ENCODE measurements around the gene IRX4. TPM values are rescaled to one million over a fixed set of nuclear protein-coding genes. Genes with fewer than 3 reads are reported as not detected.

Gene IRX4
- polyA plus RNA-seq, 1 donor: 1.3 TPM

DNA sequence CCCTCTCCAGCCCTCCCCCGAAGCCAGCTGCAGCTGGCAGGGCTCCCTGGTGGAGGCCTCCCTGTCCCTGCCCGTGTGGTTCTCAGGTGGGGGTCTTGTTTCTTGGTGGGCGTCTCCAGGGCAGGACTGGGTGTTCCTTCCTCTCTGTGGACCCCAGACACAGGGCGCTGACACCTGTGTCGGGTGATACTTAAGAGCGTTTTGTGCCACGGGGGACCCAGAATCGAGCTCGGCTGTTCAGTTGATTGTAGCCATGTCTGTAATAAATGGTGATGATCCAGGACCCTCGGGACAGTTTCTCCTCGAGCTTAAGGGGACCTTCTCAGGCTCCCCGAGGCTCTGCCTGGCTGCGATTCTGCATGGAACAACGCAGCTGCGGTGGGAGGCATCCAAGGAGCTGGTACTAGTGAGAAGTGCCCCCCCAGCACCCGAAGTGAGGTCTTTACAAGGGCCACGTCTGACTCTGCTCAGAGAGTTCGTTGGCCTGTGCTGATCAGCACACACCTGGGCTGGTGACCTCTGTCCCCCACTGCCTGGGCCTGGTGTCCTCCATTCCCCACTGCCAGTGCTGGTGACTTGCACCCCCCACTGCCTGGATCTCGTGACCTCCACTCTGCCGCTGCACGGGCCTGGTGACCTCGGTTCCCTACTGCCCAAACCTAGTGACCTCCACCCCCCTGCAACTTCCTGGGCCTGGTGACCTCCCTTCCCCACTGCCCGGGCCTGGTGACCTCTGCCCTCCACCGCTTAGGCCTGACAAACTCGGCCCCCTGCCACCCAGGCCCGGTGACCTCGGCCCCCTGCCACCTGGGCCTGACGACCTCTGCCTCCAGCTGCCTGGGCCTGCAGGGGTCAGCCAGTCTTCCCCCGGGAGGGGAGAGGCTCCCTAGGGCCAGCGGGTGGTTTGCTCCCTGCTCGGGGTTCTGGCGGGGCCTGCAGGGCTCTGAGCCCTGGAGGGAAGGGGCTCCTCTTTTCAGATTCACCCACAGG is 45.5 kb downstream of the IRX4 start:
- DNase-seq (ENCODE audit: low read depth): no peak

DNA sequence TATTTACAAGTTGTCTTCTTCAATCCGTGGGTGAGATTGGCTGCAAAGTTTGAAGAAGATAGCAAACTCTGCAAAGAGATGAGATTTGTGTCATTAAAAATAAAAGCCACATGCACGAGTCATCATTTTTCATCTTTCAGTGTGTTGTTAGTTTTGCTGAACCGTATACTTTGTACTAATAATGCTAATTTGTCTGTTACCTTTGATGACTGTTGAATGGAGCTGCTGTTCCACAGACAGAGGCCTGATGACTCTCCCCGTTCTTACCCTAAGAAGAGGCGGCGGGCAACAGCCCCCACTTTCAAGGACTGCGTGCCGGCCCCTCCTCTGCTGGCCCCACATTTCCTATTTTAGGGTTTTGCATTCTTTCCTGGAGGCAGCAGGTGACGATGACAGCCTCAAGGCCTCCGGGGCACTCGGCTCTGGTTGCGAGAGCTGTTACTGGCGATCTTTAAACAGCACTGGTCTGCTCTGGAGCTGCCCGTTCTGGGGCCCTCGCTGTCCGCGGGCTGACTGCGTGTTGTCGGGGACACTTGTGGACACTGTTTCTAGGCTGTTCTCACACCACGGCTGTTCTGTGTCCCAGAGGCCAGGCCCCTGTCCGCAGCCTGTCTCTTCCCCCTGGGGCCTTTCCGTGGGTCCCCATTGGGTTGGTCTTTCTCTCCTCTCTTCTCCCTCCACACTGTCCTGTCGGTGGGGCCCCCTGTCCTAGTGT is 46.4 kb downstream of the IRX4 start:
- no peak for DNase-seq (ENCODE audit: low read depth)

DNA sequence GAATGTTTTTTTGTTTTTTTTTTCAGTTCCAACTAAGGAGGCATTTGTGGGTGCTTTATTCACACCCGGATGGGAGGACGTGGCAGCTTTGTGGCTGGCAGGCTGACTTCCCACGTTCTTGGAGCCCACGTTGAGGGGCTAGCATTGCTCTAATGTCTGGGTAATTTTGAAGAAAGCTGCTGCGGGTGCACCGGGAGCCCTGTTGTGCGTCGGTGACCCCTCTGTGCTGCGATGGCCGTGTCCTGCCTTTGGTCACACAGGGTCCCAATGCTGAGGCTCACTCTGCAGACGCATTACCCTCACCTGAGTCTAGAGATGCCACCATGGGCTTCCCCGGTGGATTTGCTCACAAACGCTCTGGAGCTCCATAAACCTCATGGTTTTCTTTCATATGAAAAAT is 47.3 kb downstream of the IRX4 start:
- DNase-seq (ENCODE audit: low read depth): no peak

DNA sequence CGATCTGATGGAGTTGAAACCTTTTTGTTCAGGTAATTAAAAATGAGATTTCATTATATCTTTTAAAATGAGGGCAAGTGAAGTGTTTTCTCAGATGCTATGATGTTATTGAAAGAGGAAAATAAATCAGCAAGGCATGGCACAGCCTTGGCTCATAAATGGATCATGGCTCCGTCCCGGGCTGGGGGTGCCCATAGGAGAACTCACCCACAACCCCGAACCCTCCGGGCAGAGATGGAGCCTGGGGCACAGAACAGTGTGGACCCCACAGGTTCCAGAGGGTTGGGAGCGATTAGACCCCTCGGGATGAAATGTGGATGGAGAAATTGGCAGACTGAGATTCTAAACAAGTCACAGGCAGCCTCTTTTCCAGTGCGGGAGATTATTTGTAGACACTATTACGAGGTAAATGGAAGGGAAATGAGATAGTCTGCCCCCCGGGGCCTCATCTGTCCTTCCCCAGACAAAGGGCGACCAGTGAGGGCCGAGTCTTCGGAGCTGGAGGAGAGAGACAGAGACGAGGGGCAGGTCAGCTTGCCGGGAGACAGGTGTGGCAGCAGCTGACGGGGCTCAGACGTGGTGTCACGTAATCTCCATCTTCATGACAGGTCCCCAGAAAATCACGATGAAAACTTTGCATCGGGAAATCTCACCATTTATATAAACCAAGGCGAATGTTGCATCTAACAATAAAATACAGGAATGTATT is 47.9 kb downstream of the IRX4 start:
- no peak for DNase-seq (ENCODE audit: low read depth)

DNA sequence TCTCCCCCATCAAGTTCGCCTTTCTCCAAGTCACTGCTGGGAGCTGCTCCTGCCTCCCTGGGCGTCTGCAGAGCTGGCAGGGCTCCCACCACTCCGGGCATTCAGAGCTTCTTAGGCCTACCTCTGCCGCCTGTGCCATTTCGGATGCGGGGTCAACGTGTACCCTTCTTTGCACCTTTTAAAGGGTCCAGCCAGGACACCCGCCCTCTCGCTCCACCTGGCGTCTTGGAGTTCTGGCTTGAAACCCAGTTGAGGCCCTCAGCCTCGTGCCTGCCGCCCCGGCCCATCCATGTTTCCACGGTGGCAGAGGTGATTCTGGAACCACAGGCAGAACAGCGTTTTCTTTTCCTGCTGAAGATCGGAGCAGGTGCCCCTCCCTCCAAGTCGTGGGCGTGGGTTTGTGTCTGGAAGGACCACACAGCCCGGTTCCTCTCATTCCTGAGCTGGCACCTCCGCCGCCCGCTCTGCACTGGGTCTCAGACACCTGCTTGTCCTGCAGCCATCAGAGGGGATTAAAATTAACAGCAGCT is 48.6 kb downstream of the IRX4 start:
- no peak for DNase-seq (ENCODE audit: low read depth)

DNA sequence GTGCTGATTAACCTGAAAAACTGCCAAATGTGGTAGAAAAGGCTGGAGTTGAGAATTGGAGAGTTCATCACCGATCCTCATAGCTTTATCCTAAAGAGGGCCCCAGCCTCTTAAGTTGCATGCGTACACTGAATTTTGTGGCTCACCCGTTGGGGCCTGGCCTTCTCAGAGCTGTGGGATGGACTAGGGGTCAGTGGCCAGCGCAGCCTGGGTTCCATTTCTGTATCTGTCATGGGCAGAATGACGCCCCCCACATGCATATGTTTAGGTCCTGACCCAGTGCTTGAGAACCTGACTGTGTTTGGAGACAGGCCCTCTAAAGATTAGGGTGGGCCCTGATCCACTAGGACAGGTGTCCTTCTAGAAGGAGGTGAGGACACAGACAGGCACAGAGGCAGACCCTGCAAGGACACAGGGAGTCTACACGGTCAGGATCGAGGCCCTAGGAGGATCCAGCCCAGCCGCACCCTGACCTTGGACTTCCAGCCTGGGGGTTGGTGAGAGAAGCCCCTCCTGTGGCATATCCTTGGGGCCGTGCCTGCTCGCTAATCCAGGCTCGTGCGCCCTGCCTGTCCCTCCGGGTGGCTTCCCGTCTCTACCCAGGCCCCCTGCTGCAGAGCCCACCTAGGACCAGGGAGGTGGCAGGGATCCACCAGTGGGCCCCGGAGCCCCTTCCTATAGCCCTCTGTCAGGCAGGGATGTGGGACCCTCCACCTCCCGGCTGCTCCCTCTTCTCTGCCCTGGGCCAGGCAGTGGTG is 49.3 kb downstream of the IRX4 start:
- no peak for DNase-seq (ENCODE audit: low read depth)

DNA sequence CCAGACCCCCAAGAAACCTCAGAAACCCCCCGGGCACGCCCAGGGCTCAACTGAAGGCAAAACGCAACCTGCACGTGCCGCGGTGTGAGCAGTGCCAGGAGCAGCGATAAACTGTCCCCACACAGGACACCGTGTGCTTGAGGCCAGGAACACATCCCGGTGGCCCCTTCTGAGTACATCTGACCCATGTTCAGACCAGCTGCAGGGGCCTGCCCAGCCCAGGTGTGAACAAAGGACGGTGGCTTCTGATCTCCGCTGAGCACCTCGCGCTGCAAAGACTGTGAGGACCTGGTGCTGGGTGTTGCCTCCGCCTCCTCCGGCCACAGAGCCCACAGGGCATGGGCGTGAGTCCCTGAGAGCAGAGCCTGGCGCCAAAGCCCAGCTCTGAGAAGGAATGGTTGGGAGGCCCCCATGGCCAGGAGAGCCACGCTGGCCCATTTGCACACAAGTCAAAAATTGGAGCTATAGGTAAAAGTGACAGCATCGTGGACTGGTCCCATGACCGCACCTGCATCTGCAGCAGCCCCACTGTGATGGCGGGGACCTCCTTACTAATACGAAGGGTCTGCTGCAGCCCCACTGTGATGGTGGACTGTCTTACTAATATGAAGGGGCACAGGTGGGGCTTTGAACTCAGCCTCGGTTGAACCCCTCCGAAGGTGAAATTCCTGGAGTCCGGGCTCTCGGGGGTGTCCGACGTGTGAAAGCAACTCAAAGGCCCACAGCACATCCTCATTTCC is 50.0 kb downstream of the IRX4 start:
- no peak for DNase-seq (ENCODE audit: low read depth)

DNA sequence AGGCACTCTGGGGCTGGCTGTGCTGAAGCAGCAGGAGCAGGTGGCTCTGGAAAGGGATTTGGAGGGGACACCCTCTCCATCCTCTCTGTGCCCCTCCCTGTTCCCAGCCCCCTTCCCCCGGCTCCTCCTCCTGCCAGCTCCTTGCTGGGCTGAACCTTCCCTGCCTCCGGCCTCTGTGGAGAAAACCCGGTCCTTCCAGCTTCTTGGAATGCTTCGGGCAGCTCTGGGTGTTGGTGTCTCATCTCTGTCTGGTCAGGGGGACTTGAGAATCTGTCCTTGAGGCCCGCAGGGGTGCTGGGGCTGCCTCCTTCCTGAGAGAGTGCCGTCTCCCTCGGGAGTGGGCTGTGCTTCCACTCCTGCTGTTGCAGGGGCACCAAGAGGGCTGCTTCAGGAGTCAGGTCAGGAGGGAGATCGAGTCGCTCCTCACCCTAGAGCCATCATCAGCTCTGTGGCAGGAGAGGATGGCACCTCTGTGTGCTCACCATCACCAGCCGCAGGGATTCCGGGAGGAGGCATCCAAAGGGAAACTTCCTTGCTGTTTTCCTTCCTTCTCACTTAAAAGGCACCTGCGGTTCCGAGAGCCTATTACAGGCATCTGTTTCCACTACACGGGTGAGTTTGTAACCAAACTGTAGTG is 50.9 kb downstream of the IRX4 start:
- DNase-seq (ENCODE audit: low read depth): no peak

DNA sequence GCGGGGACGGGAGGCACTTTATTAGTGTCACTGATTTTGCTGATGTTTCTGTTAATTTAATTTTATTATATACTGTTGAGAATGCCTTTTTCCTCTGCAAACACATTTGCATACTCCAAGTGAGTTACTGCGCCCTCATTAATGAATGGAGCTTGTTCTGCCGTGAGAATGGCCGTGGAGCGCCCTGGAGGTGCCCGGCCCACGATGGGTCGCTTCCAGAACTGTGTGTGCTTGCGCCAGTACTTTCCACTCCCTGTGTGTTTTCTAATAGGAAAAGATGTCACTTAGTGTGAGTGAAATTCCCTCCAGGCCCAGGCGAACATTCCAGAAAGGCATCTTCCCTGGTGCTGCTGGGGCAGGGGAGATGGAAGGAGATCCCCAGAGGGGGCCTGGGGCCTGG is 51.5 kb downstream of the IRX4 start:
- DNase-seq (ENCODE audit: low read depth): no peak

DNA sequence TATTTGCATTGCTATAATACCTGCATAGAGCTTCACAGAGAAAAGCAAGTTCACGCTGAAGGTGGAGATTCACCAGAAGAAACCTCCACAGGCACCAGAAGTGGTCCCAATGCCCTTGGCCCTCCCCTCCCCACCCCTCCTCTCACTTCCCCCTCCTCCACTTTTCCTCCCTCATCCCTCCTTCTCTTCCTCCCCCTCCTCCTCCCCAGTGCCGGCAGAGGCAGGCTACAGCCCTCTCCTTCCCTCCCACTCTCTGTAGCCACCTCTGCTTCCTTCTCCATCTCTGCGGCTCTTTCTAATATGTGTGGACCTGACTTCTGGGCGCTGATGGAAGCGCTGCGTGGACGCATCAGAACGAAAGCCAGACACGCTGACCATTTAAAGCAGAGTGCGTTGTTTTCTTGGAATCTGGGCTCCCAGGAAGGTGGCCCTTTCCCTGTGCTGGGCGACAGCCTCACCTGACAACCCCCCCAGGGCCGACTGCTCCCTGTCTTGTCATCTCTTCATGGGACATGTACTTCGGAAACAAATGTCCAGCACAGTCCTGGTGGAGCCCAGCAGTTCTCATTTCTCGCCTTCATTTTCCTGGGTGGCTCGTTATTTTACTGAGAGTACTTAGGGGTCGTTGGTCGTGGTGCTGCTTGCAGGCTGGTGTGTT is 52.0 kb downstream of the IRX4 start:
- no peak for DNase-seq (ENCODE audit: low read depth)

DNA sequence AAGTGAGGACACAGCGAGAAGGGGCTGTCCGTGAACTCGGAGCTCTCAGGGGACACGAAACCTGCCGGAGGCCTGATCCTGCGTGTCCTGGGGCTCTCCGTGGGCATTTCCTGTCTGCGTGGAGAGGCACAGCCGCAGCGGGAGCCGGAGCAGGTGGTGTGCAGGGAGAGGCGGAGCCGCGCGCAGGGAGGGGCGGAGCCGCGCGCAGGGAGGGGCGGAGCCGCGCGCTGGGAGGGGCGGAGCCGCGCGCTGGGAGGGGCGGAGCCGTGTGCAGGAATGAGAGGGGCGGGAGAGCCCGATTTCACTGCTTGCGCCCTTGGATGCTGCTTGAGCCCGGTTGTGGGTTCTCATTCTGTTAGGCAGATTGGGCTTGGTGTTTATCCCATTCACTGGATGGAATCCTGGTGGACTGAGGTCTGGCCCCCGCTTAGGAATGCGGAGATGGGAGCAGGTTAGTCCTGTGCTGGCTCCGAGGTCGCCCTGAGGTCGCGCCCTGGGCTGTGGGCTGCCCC is 54.8 kb downstream of the IRX4 start:
- DNase-seq (ENCODE audit: low read depth): no peak

Other genes starting within 250 kb of the IRX4 start
- gene MRPL36, start 83.1 kb downstream of the IRX4 start, polyA plus RNA-seq (ENCODE audit: insufficient read length): 30.9 TPM
- gene NDUFS6, start 81.5 kb downstream of the IRX4 start, polyA plus RNA-seq (ENCODE audit: insufficient read length): 81.9 TPM

Measured in forelimb muscle (tissue), 1 donor.